ENCODE results near the gene HLCS. TPM values are rescaled to one million over a fixed set of nuclear protein-coding genes. Genes with fewer than 3 reads are reported as not detected.

The HLCS gene
- total and polyA plus RNA-seq, 2 donors from 2014 or later = 4.5 to 29.6 TPM

DNA sequence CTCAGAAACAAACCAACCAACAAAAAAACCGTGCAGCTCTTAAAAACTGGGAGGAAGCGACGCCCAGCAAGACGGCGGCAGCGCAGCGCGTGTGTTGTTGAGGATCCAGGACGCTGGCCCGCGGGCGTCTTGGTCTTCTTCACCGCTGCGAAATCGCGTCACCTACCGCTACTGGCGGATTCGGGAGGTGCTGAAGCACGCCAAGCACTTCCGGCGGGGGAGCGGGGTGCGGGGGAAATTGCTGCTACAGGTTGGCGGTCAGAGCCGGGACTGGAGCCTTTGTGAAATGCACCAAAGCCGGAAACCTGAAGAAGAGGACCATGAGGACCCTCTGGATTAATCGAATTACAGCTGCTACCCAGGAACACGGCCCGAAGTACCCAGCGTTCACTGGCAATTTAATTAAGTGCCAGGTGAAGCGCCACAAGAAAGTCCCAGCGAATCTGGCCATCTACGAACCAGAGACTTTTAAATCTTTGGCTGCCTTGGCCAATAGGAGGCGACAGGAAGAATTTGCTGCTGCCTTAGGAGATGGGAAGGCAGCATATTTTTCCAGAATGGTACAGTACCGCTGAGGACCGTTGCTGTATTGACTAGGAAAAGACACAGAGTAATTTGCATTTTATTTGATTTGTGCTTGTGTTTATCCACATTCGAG lies 28.2 kb upstream of the HLCS start:
- no peak for FAIRE-seq
- H3K27ac ChIP-seq (ENCODE audit: low read depth in 2 of 2, low read length in 2 of 2) = no peak overlapping the region
- H3K9ac ChIP-seq (ENCODE audit: low read length in 3 of 3) = no peak overlapping the region
- H3K9me3 ChIP-seq (ENCODE audit: control insufficient read depth in 2 of 3, insufficient read depth in 1 of 3, low read length in 3 of 3) = peaks cover 0 to 6% (median 0%) of the 10 kb centered on the region in 3 donors
- intact Hi-C loops (cut with DNase I) = no loop called here
- H3K27me3 ChIP-seq (ENCODE audit: control insufficient read depth, insufficient read depth, low read length) = no peaks in the 10 kb centered on the region
- H3K4me1 ChIP-seq (ENCODE audit: control insufficient read depth in 2 of 3, insufficient read depth in 2 of 3, low read depth in 1 of 3, low read length in 3 of 3) = no peaks in the 10 kb centered on the region
- H3K36me3 ChIP-seq (ENCODE audit: control insufficient read depth in 2 of 3, insufficient read depth in 3 of 3, low read length in 3 of 3) = no peaks in the 10 kb centered on the region
- peak overlapping the region; percentile 27 to 30 (median 28) for H3K4me3 ChIP-seq (ENCODE audit: low read length in 3 of 3)
- TF ChIP-seq, protein P1, sequence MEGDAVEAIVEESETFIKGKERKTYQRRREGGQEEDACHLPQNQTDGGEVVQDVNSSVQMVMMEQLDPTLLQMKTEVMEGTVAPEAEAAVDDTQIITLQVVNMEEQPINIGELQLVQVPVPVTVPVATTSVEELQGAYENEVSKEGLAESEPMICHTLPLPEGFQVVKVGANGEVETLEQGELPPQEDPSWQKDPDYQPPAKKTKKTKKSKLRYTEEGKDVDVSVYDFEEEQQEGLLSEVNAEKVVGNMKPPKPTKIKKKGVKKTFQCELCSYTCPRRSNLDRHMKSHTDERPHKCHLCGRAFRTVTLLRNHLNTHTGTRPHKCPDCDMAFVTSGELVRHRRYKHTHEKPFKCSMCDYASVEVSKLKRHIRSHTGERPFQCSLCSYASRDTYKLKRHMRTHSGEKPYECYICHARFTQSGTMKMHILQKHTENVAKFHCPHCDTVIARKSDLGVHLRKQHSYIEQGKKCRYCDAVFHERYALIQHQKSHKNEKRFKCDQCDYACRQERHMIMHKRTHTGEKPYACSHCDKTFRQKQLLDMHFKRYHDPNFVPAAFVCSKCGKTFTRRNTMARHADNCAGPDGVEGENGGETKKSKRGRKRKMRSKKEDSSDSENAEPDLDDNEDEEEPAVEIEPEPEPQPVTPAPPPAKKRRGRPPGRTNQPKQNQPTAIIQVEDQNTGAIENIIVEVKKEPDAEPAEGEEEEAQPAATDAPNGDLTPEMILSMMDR (IDR thresholded peaks at IDR 0.05; ENCODE audit: borderline replicate concordance, extremely low read depth, insufficient read depth) = no peak
- DNase-seq = peak; percentile 57 to 77 (median 68)

DNA sequence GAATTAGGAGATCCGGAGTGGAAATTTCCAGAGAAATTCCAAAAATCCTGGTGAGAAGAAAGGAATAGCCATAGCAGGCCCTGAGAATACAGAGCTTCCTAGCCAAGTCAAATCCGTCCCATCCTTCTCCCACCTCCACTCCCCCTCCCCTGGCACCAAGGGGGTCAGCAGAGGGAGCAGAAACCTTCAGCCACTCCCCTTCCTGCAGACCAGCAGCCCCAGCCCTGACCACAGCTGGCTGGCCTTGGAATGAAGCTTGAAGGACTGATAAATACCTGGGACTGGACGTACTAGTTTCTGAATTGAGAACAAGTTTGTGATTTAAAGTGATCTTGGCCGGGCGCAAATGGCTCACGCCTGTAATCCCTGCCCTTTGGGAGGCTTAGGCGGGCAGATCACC lies 26.2 kb upstream of the HLCS start:
- intact Hi-C loops (cut with DNase I) = no loop called here
- Histone ChIP-seq H3K9me3 (ENCODE audit: control insufficient read depth in 2 of 3, insufficient read depth in 1 of 3, low read length in 3 of 3) (peaks cover 0 to 6% (median 0%) of the 10 kb centered on the region in 3 donors), H3K4me1 (ENCODE audit: control insufficient read depth in 2 of 3, insufficient read depth in 2 of 3, low read depth in 1 of 3, low read length in 3 of 3) (no peaks in the 10 kb centered on the region), H3K4me3 (ENCODE audit: low read length in 3 of 3) (no peak overlapping the region), H3K36me3 (ENCODE audit: control insufficient read depth in 2 of 3, insufficient read depth in 3 of 3, low read length in 3 of 3) (no peaks in the 10 kb centered on the region), H3K27me3 (ENCODE audit: control insufficient read depth, insufficient read depth, low read length) (no peaks in the 10 kb centered on the region), H3K9ac (ENCODE audit: low read length in 3 of 3) (no peak overlapping the region), H3K27ac (ENCODE audit: low read depth in 2 of 2, low read length in 2 of 2) (no peak overlapping the region)
- TF ChIP-seq, protein P1 (IDR thresholded peaks at IDR 0.05; ENCODE audit: borderline replicate concordance, extremely low read depth, insufficient read depth) = no peak
- FAIRE-seq (no peak), DNase-seq (no peak)

DNA sequence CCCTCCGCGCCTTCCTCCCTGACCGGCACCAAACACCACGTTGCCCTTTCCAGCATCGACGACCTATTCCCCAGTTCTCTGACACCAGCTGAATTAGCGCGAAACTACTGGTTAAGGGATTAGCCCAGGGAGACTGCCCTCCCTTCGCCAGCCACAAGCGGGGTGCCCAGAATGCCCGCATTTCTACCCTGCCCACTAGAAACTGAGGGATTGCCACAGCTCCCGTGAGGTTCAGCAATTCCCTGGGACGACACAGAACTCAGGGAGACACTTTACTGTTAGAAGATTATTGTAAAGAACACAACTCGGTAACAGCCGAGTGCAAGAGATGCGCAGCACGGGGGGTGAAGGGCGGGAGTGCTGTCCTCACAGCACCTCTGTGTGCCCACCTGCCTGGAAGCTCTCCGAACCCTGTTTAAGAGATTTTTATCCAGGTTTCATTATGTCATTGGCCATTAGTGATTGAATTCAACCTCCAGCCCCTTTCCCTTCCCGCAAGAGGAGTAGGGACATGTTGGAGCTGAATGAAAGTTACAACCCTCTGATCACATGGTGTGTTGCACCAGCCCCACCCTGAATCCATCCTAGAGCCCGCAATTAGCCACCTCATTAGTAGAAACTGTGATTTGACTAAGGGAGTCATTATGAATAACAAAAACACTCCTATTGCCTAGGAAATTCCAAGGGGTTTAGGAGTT lies 24.2 kb upstream of the HLCS start:
- H3K4me1 ChIP-seq (ENCODE audit: control insufficient read depth in 2 of 3, insufficient read depth in 2 of 3, low read depth in 1 of 3, low read length in 3 of 3) = no peaks in the 10 kb centered on the region
- H3K27me3 ChIP-seq (ENCODE audit: control insufficient read depth, insufficient read depth, low read length) = no peaks in the 10 kb centered on the region
- peak overlapping the region; percentile 54 to 85 for H3K27ac ChIP-seq (ENCODE audit: low read depth in 2 of 2, low read length in 2 of 2)
- H3K9me3 ChIP-seq (ENCODE audit: control insufficient read depth in 2 of 3, insufficient read depth in 1 of 3, low read length in 3 of 3) = peaks cover 0 to 6% (median 0%) of the 10 kb centered on the region in 3 donors
- DNase-seq (peak in 1 of 5 donors; percentile 15), FAIRE-seq (no peak)
- intact Hi-C loops (cut with DNase I) = no loop called here
- H3K4me3 ChIP-seq (ENCODE audit: low read length in 3 of 3) = peak overlapping the region; percentile 49 to 63 (median 54)
- TF ChIP-seq, protein P1 (IDR thresholded peaks at IDR 0.05; ENCODE audit: borderline replicate concordance, extremely low read depth, insufficient read depth) = no peak
- no peaks in the 10 kb centered on the region for H3K36me3 ChIP-seq (ENCODE audit: control insufficient read depth in 2 of 3, insufficient read depth in 3 of 3, low read length in 3 of 3)
- H3K9ac ChIP-seq (ENCODE audit: low read length in 3 of 3) = peak overlapping the region in 2 of 3 donors; percentile 39 to 58
